HG02588 (cell line): ENCODE measurements around the gene ATP1B1.
A peak's percentile ranks its signal among the peaks of the same experiment; 100 is the strongest.

Experiments
- ATAC-seq: cut with Tn5 transposase; IDR thresholded peaks from one replicate; pipeline ENCODE4 v1.9.1; 2021; ENCODE audit warnings: mild to moderate bottlenecking, moderate library complexity; ENCODE audit not compliant: unreplicated experiment

ATP1B1 gene

GRCh38 chr1:169106095-169106920 is at the start of gene ATP1B1:
Gene ATP1B1, plus strand, starts transcription at chr1:169106690. Its CDS starts 140 bp downstream, at chr1:169106830.
- peak; percentile 86 for ATAC-seq

GRCh38 chr1:169059421-169059820 is 47.1 kb upstream of the ATP1B1 start:
- ATAC-seq: no peak

GRCh38 chr1:169060043-169060722 is 46.3 kb upstream of the ATP1B1 start:
- no peak for ATAC-seq

- no peak for ATAC-seq
These were observed 45.4 kb upstream of the ATP1B1 start for GRCh38 chr1:169060919-169061639.

GRCh38 chr1:169062152-169062551 is 44.3 kb upstream of the ATP1B1 start:
- ATAC-seq: no peak

- ATAC-seq: no peak
These were observed 42.4 kb upstream of the ATP1B1 start for GRCh38 chr1:169064103-169064502.

GRCh38 chr1:169070547-169070946 is 35.9 kb upstream of the ATP1B1 start:
- ATAC-seq: no peak

- ATAC-seq: no peak
These were observed 35.5 kb upstream of the ATP1B1 start for GRCh38 chr1:169070958-169071357.

- no peak for ATAC-seq
These were observed 33.4 kb upstream of the ATP1B1 start for GRCh38 chr1:169072945-169073725.

- no peak for ATAC-seq
These were observed 28.2 kb upstream of the ATP1B1 start for GRCh38 chr1:169078163-169078883.

- no peak for ATAC-seq
These were observed 24.9 kb upstream of the ATP1B1 start for GRCh38 chr1:169081503-169082123.

GRCh38 chr1:169085911-169086310 is 20.6 kb upstream of the ATP1B1 start:
- no peak for ATAC-seq

- ATAC-seq: no peak
These were observed 19.7 kb upstream of the ATP1B1 start for GRCh38 chr1:169086603-169087455.

GRCh38 chr1:169087876-169088275 is 18.6 kb upstream of the ATP1B1 start:
- ATAC-seq: no peak

GRCh38 chr1:169089776-169090175 is 16.7 kb upstream of the ATP1B1 start:
- ATAC-seq: no peak

GRCh38 chr1:169090308-169090899 is 16.1 kb upstream of the ATP1B1 start:
- no peak for ATAC-seq

- peak; percentile 54 for ATAC-seq
These were observed 15.6 kb upstream of the ATP1B1 start for GRCh38 chr1:169090900-169091311.

- ATAC-seq: peak; percentile 79
These were observed 15.0 kb upstream of the ATP1B1 start for GRCh38 chr1:169091480-169091941.
